Smooth muscle cell (in vitro differentiated cells): Measurements from ENCODE around the gene UBE3A. TPM values are rescaled to one million over a fixed set of nuclear protein-coding genes. Genes with fewer than 3 reads are reported as not detected.

Source experiments
- DNase-seq: peaks from one replicate; lab custom pipeline; 2025; ENCODE audit not compliant: unreplicated experiment; lab: John Stamatoyannopoulos, UW
- H2AFZ ChIP-seq: fragments of 200-600 bp; sonication (generic); 2 replicates; pipeline ENCODE4 v1.6.0; 2016; ENCODE audit warnings: antibody characterized with exemption, low read depth, mild to moderate bottlenecking
- H3F3A ChIP-seq: fragments of 200-600 bp; sonication (generic); 2 replicates; pipeline ENCODE4 v1.6.0; 2017; ENCODE audit warnings: antibody characterized with exemption, low read depth
- H3K27ac ChIP-seq: fragments of 200-600 bp; sonication (generic); 2 replicates; pipeline ENCODE4 v1.5.1; 2016; ENCODE audit warnings: low read depth, mild to moderate bottlenecking
- H3K27me3 ChIP-seq: fragments of 200-600 bp; sonication (generic); 2 replicates; pipeline ENCODE4 v1.6.1; 2016; ENCODE audit warnings: low read depth, mild to moderate bottlenecking
- H3K36me3 ChIP-seq: fragments of 200-600 bp; sonication (generic); 2 replicates; pipeline ENCODE4 v1.5.1; 2016; ENCODE audit warnings: low read depth
- H3K4me1 ChIP-seq: fragments of 200-600 bp; sonication (generic); 2 replicates; pipeline ENCODE4 v1.5.1; 2016; ENCODE audit warnings: low read depth
- H3K4me2 ChIP-seq: fragments of 200-600 bp; sonication (generic); 2 replicates; pipeline ENCODE4 v1.6.0; 2016; ENCODE audit warnings: mild to moderate bottlenecking
- H3K4me3 ChIP-seq: fragments of 200-600 bp; sonication (generic); 2 replicates; pipeline ENCODE4 v1.5.1; 2016; ENCODE audit warnings: mild to moderate bottlenecking
- H3K79me2 ChIP-seq: fragments of 200-600 bp; sonication (generic); 2 replicates; pipeline ENCODE4 v1.6.0; 2016; ENCODE audit warnings: low read depth, mild to moderate bottlenecking
- H3K9ac ChIP-seq: fragments of 200-600 bp; sonication (generic); 2 replicates; pipeline ENCODE4 v1.6.0; 2016; ENCODE audit warnings: low read depth
- H3K9me3 ChIP-seq: fragments of 200-600 bp; sonication (generic); replicated peaks from 2 replicates; pipeline ENCODE4 v1.5.1; 2016; ENCODE audit warnings: low read depth
- H4K20me1 ChIP-seq: fragments of 200-600 bp; sonication (generic); 2 replicates; pipeline ENCODE4 v1.6.0; 2016; ENCODE audit warnings: low read depth
- CTCF ChIP-seq: fragments of 200-600 bp; sonication (generic); IDR thresholded peaks from 2 replicates; pipeline ENCODE4 v1.5.1; 2017; ENCODE audit warnings: borderline replicate concordance, mild to moderate bottlenecking, antibody characterized with exemption; ENCODE audit not compliant: insufficient read depth, poor library complexity, severe bottlenecking
- WGBS: methylation state at CpG from one replicate; pipeline ENCODE4 v1.1.7; 2016; ENCODE audit warnings: low lambda C conversion rate; 5-methylcytosine and 5-hydroxymethylcytosine counted together
- polyA plus RNA-seq: library from polyadenylated mRNA; unstranded; fragments of >200 nt; fragmentation: Nextera tagmentation; extraction: Ambion mirVana; gene quantifications from 2 replicates; pipeline ENCODE4 v1.2.1, GENCODE V29; 2016
- total RNA-seq: library from RNA; depleted of rRNA; stranded (reverse); fragments of >200 nt; gene quantifications from 2 replicates; pipeline ENCODE4 v1.2.3, GENCODE V29; 2014

The UBE3A gene
- total and polyA plus RNA-seq, 2 experiments from 2014 or later: 66.6 to 93.9 TPM

GRCh38 chr15:25331404-25331803, 107.4 kb downstream of the UBE3A start:
- TF ChIP-seq CTCF: no peak
- Histone ChIP-seq H3K4me2 (no peak overlapping the region), H3K4me1 (no peaks in the 10 kb centered on the region), H3K4me3 (no peak overlapping the region), H3K36me3 (no peaks in the 10 kb centered on the region), H3K9ac (no peak overlapping the region), H4K20me1 (no peaks in the 10 kb centered on the region), H3K79me2 (no peaks in the 10 kb centered on the region), H3K27me3 (no peaks in the 10 kb centered on the region), H2AFZ (no peak overlapping the region), H3K27ac (no peak overlapping the region), H3K9me3 (no peaks in the 10 kb centered on the region), H3F3A (no peaks in the 10 kb centered on the region)
- no peak for DNase-seq
- 98% methylated on average over 2 of the region's 2 CpGs for WGBS

- WGBS: 93% methylated on average over 2 of the region's 2 CpGs
- Histone ChIP-seq H3K4me2 (no peak overlapping the region), H4K20me1 (no peaks in the 10 kb centered on the region)
These were observed 109.1 kb downstream of the UBE3A start for GRCh38 chr15:25329696-25330095.

GRCh38 chr15:25327686-25328085, 111.1 kb downstream of the UBE3A start:
- no peaks in the 10 kb centered on the region for H3K4me1 ChIP-seq
- H3K9me3 ChIP-seq: no peaks in the 10 kb centered on the region
- no peak for DNase-seq
- H2AFZ ChIP-seq: no peak overlapping the region
- no peaks in the 10 kb centered on the region for H4K20me1 ChIP-seq
- H3F3A ChIP-seq: no peaks in the 10 kb centered on the region
- no peak overlapping the region for H3K27ac ChIP-seq
- H3K27me3 ChIP-seq: no peaks in the 10 kb centered on the region
- no peak overlapping the region for H3K4me3 ChIP-seq
- WGBS: 97% methylated on average over 5 of the region's 5 CpGs
- H3K4me2 ChIP-seq: no peak overlapping the region
- no peak for TF ChIP-seq CTCF
- no peaks in the 10 kb centered on the region for H3K36me3 ChIP-seq
- H3K79me2 ChIP-seq: no peaks in the 10 kb centered on the region
- no peak overlapping the region for H3K9ac ChIP-seq

More at GRCh38 chr15:25329696-25330095, 109.1 kb downstream of the UBE3A start:
- Histone ChIP-seq H3K9me3 (no peaks in the 10 kb centered on the region), H3K36me3 (no peaks in the 10 kb centered on the region), H3F3A (no peaks in the 10 kb centered on the region), H3K27ac (no peak overlapping the region), H2AFZ (no peak overlapping the region), H3K27me3 (no peaks in the 10 kb centered on the region), H3K9ac (no peak overlapping the region), H3K4me1 (no peaks in the 10 kb centered on the region), H3K79me2 (no peaks in the 10 kb centered on the region), H3K4me3 (no peak overlapping the region)
- no peak for DNase-seq
- TF ChIP-seq CTCF: no peak

- 94% methylated on average over 1 of the region's 1 CpG for WGBS
- Histone ChIP-seq H3K79me2 (no peaks in the 10 kb centered on the region), H4K20me1 (no peaks in the 10 kb centered on the region), H3F3A (no peaks in the 10 kb centered on the region), H3K4me1 (no peaks in the 10 kb centered on the region), H3K9ac (no peak overlapping the region), H3K4me2 (no peak overlapping the region), H3K36me3 (no peaks in the 10 kb centered on the region), H3K27me3 (no peaks in the 10 kb centered on the region), H3K4me3 (no peak overlapping the region), H2AFZ (no peak overlapping the region), H3K9me3 (no peaks in the 10 kb centered on the region), H3K27ac (no peak overlapping the region)
- TF ChIP-seq CTCF: no peak
- no peak for DNase-seq
These were observed 113.6 kb downstream of the UBE3A start for GRCh38 chr15:25325187-25325586.
